VCaP (cell line): ENCODE data around the gene TERT.

Source experiments
- H3K27ac ChIP-seq: fragments of 450-650 bp; 2 replicates; pipeline ENCODE4 v1.5.1; 2017
- CTCF ChIP-seq: fragments of 450-650 bp; conservative IDR thresholded peaks from 2 replicates; pipeline ENCODE4 v1.5.1; 2017; ENCODE audit warnings: mild to moderate bottlenecking, moderate library complexity

TERT gene

GRCh38 chr5:1207555-1207954, 87.3 kb downstream of the TERT start:
- TF ChIP-seq CTCF: no peak
- no peak overlapping the region for H3K27ac ChIP-seq

GRCh38 chr5:1206521-1207412, 88.1 kb downstream of the TERT start:
- no peak for TF ChIP-seq CTCF
- H3K27ac ChIP-seq: no peak overlapping the region

GRCh38 chr5:1205255-1206180, 89.3 kb downstream of the TERT start:
- H3K27ac ChIP-seq: no peak overlapping the region
- TF ChIP-seq CTCF: no peak

GRCh38 chr5:1204693-1205242, 90.1 kb downstream of the TERT start:
- no peak overlapping the region for H3K27ac ChIP-seq
- TF ChIP-seq CTCF: peak; percentile 63

GRCh38 chr5:1203968-1204692, 90.7 kb downstream of the TERT start:
- TF ChIP-seq CTCF: no peak
- H3K27ac ChIP-seq: no peak overlapping the region

- no peak for TF ChIP-seq CTCF
- no peak overlapping the region for H3K27ac ChIP-seq
These were observed 91.4 kb downstream of the TERT start for GRCh38 chr5:1203311-1203967.
